GM23248 (cell line): ENCODE results near the gene VCL.

ENCODE experiments used
- EZH2 ChIP-seq: fragments of 200-600 bp; sonication (generic); IDR thresholded peaks from 2 replicates; pipeline ENCODE4 v1.6.1; 2018; ENCODE audit warnings: antibody characterized with exemption, mild to moderate bottlenecking; ENCODE audit not compliant: insufficient read depth, poor library complexity, severe bottlenecking
- EZH2phosphoT487 ChIP-seq: fragments of 200-600 bp; sonication (generic); IDR thresholded peaks from 2 replicates; pipeline ENCODE4 v1.6.1; 2018; ENCODE audit warnings: antibody characterized with exemption, moderate library complexity, mild to moderate bottlenecking, low read depth; ENCODE audit not compliant: insufficient read depth

DNA sequence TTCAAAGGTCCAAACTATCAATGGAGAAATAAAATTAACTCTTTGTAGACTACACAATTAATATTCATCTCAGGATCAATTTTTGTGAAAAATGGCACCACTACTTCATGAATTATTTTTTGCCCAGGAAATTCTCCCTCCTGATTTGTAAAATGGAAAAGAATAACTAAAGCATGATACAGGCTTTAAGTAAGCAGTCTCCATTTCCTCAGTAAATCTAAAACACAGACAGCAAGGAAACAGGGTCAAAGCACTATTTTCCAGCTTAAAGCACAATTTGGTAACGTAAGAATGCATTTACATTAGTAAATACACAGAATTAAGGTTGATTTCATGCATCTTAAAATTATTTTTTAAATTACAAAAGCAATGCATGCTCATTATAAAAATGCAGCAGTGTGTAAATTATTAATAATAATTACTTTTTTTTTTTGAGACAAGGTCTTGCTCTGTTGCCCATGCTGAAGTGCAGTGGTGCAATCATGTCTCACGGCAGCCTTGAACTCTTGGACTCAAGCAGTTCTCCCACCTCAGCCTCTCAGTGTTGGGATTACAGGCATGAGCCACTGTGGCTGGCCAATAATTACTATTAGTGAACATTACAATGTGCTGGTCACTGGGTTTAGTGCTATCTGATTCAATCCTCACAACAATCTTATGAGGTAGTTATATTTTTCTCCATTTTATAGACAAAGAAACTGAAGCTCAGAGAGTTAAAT lies 26.1 kb upstream of the VCL start:
- TF ChIP-seq EZH2 = no peak
- TF ChIP-seq EZH2phosphoT487 = no peak
